Measurements from ENCODE around the gene ZRANB3. TPM values are rescaled to one million over a fixed set of nuclear protein-coding genes. Genes with fewer than 3 reads are reported as not detected.

ZRANB3 gene
- total RNA-seq, 3 donors from 2014 or later (not counting 1 experiment from before 2014, with no cell fraction given) = 5.0 to 7.7 (median 5.3) TPM

GRCh38 chr2:135189148-135189547 lies 341.9 kb downstream of the ZRANB3 start:
- Histone ChIP-seq H3K27me3 (ENCODE audit: control insufficient read depth, insufficient read depth, low read length) (no peaks in the 10 kb centered on the region), H3K4me1 (ENCODE audit: control insufficient read depth, insufficient read depth, low read length) (no peaks in the 10 kb centered on the region), H3K9me3 (ENCODE audit: control insufficient read depth, insufficient read depth, low read length) (no peaks in the 10 kb centered on the region), H3K27ac (ENCODE audit: low read length) (no peak overlapping the region), H3K4me3 (ENCODE audit: low read length) (no peak overlapping the region), H3K36me3 (ENCODE audit: control insufficient read depth, insufficient read depth, low read length) (no peaks in the 10 kb centered on the region)
- Mint-ChIP-seq H3K4me1 (no peaks in the 10 kb centered on the region), H3K4me3 (no peak overlapping the region), H3K36me3 (peaks cover 19% of the 10 kb centered on the region), H3K27ac (no peak overlapping the region), H3K27me3 (ENCODE audit: low read depth in 2 of 2) (no peaks in the 10 kb centered on the region), H3K9me3 (peaks cover 5 to 7% of the 10 kb centered on the region in 2 donors)
- DNase-seq (no peak), ATAC-seq (no peak)
- intact Hi-C loops (cut with micrococcal nuclease) = no loop called here
- TF ChIP-seq CTCF (IDR thresholded peaks at IDR 0.05) = no peak
- WGBS (ENCODE audit: insufficient coverage) = 100% methylated on average over 1 of the region's 1 CpG

GRCh38 chr2:135187270-135187669 lies 343.7 kb downstream of the ZRANB3 start:
- no peaks in the 10 kb centered on the region for H3K4me1 Mint-ChIP-seq
- no peak overlapping the region for H3K27ac Mint-ChIP-seq
- no peak for TF ChIP-seq CTCF (IDR thresholded peaks at IDR 0.05)
- no peak for ATAC-seq
- WGBS (ENCODE audit: insufficient coverage) = 98% methylated on average over 3 of the region's 3 CpGs
- H3K36me3 Mint-ChIP-seq = peaks cover 9% of the 10 kb centered on the region
- H3K4me3 ChIP-seq (ENCODE audit: low read length) = no peak overlapping the region
- no peaks in the 10 kb centered on the region for H3K27me3 ChIP-seq (ENCODE audit: control insufficient read depth, insufficient read depth, low read length)
- H3K36me3 ChIP-seq (ENCODE audit: control insufficient read depth, insufficient read depth, low read length) = no peaks in the 10 kb centered on the region
- H3K9me3 ChIP-seq (ENCODE audit: control insufficient read depth, insufficient read depth, low read length) = no peaks in the 10 kb centered on the region
- no peak for DNase-seq
- peaks cover 5% of the 10 kb centered on the region in 2 donors for H3K9me3 Mint-ChIP-seq
- no peak overlapping the region for H3K4me3 Mint-ChIP-seq
- no peaks in the 10 kb centered on the region for H3K27me3 Mint-ChIP-seq (ENCODE audit: low read depth in 2 of 2)
- intact Hi-C loops (cut with micrococcal nuclease) = no loop called here
- H3K4me1 ChIP-seq (ENCODE audit: control insufficient read depth, insufficient read depth, low read length) = no peaks in the 10 kb centered on the region
- no peak overlapping the region for H3K27ac ChIP-seq (ENCODE audit: low read length)

- Mint-ChIP-seq H3K27ac (no peak overlapping the region), H3K4me1 (no peaks in the 10 kb centered on the region), H3K27me3 (ENCODE audit: low read depth in 2 of 2) (no peaks in the 10 kb centered on the region), H3K36me3 (peaks cover 9% of the 10 kb centered on the region), H3K4me3 (no peak overlapping the region), H3K9me3 (peaks cover 5% of the 10 kb centered on the region in 2 donors)
- Histone ChIP-seq H3K9me3 (ENCODE audit: control insufficient read depth, insufficient read depth, low read length) (no peaks in the 10 kb centered on the region), H3K27me3 (ENCODE audit: control insufficient read depth, insufficient read depth, low read length) (no peaks in the 10 kb centered on the region), H3K4me1 (ENCODE audit: control insufficient read depth, insufficient read depth, low read length) (no peaks in the 10 kb centered on the region), H3K27ac (ENCODE audit: low read length) (no peak overlapping the region), H3K36me3 (ENCODE audit: control insufficient read depth, insufficient read depth, low read length) (no peaks in the 10 kb centered on the region), H3K4me3 (ENCODE audit: low read length) (no peak overlapping the region)
- ATAC-seq (no peak), DNase-seq (no peak)
- 98% methylated on average over 4 of the region's 5 CpGs for WGBS (ENCODE audit: insufficient coverage)
- TF ChIP-seq CTCF (IDR thresholded peaks at IDR 0.05) = no peak
- intact Hi-C loops (cut with micrococcal nuclease) = no loop called here
These were observed 345.0 kb downstream of the ZRANB3 start for GRCh38 chr2:135186054-135186453.

- no peaks in the 10 kb centered on the region for H3K27me3 ChIP-seq (ENCODE audit: control insufficient read depth, insufficient read depth, low read length)
- peaks cover under 1% of the 10 kb centered on the region for H3K36me3 Mint-ChIP-seq
- ATAC-seq = no peak
- no peaks in the 10 kb centered on the region for H3K4me1 Mint-ChIP-seq
- no peak overlapping the region for H3K27ac ChIP-seq (ENCODE audit: low read length)
- H3K9me3 ChIP-seq (ENCODE audit: control insufficient read depth, insufficient read depth, low read length) = no peaks in the 10 kb centered on the region
- H3K4me3 Mint-ChIP-seq = no peak overlapping the region
- DNase-seq = no peak
- no peak overlapping the region for H3K4me3 ChIP-seq (ENCODE audit: low read length)
- no peaks in the 10 kb centered on the region for H3K27me3 Mint-ChIP-seq (ENCODE audit: low read depth in 2 of 2)
- 100% methylated on average over 1 of the region's 1 CpG for WGBS (ENCODE audit: insufficient coverage)
- H3K4me1 ChIP-seq (ENCODE audit: control insufficient read depth, insufficient read depth, low read length) = no peaks in the 10 kb centered on the region
- no peaks in the 10 kb centered on the region for H3K36me3 ChIP-seq (ENCODE audit: control insufficient read depth, insufficient read depth, low read length)
- no peaks in the 10 kb centered on the region for H3K9me3 Mint-ChIP-seq
- no peak overlapping the region for H3K27ac Mint-ChIP-seq
- intact Hi-C loops (cut with micrococcal nuclease) = no loop called here
- no peak for TF ChIP-seq CTCF (IDR thresholded peaks at IDR 0.05)
These were observed 347.2 kb downstream of the ZRANB3 start for GRCh38 chr2:135183822-135184221.
